GM12872 (cell line): ENCODE results near the gene ZMYND8.

Source experiments
- TF ChIP-seq, protein P1 (sequence below): IDR thresholded peaks from 3 replicates; pipeline ENCODE4 v1.5.1; 2011; ENCODE audit warnings: low read depth, mild to moderate bottlenecking, low read length, moderate library complexity; ENCODE audit not compliant: insufficient read depth

Gene ZMYND8

DNA sequence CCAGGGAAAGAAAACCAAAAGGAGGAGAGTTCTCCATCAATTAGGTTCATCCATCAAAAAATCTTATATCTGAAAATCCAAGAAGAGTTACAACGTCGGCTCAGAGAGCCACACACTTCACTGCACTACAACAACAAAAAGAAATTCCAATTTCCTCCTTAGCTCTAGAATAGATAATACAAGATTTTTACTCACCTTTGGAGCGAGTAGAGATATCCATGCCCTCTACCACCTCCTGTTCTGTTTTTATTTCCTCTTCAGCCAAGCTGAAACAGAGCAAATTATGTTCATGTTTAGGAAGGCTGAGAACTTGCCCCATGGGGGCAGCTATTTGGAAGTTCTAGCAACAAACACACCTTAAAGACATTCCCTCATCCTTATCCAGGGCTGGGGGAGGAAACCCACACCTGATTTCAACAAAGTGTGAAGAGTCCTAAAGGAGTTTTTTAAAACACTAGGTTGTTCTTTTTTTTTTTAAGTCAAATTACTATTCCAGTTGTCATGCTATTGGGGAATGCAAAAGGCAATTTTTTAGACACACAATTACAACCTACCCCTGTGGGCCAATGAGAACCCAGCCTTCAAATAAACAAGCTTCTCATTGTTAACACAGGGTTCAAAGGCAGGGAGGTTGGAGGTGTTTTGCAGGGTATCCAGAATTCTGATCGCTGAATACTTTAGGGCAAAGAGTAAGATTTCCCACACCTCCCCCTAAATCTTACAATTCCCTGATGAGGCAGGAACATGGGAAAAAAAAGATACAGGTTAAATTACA, 8.7 kb downstream of the ZMYND8 start:
- TF ChIP-seq, protein P1, sequence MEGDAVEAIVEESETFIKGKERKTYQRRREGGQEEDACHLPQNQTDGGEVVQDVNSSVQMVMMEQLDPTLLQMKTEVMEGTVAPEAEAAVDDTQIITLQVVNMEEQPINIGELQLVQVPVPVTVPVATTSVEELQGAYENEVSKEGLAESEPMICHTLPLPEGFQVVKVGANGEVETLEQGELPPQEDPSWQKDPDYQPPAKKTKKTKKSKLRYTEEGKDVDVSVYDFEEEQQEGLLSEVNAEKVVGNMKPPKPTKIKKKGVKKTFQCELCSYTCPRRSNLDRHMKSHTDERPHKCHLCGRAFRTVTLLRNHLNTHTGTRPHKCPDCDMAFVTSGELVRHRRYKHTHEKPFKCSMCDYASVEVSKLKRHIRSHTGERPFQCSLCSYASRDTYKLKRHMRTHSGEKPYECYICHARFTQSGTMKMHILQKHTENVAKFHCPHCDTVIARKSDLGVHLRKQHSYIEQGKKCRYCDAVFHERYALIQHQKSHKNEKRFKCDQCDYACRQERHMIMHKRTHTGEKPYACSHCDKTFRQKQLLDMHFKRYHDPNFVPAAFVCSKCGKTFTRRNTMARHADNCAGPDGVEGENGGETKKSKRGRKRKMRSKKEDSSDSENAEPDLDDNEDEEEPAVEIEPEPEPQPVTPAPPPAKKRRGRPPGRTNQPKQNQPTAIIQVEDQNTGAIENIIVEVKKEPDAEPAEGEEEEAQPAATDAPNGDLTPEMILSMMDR, result no peak

DNA sequence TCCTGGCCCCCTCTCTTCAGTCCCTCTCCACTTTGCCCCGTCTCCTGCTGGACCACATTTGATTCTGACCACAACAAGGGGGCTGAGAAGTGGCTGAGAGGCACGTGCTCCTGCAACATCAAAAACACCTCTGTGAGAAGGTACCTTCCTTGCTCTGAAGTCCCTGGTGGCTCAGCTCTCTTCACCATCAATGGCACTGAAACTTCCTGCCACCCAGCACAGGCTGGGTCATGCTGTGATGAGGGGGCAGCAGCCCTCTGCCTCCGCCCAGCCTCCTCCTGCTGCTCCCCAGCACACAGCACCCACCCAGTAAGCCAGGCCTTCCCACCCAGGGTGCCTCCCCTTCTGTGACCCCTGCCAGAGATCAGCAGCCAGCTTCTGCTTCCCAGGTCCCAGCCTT, 10.3 kb downstream of the ZMYND8 start:
- TF ChIP-seq, protein P1, result no peak

DNA sequence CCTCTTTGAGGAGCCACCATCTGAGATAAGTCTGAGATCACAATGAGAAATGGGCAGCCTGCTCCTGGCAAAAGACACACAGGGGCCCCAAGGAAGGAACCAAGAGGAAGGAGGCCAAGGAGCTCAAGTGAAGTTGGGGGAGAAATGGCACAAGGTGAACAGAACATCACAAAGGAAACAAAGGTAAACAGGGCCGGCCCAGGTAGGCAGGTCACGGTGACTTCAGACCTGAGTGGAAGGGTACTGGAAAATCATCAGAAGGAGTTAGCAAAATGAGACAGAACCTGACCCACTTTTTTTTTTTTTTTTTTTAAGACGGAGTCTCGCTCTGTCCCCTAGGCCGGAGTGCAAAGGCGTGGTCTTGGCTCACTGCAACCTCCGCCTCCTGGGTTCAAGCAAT, 11.3 kb downstream of the ZMYND8 start:
- TF ChIP-seq, protein P1, result no peak

DNA sequence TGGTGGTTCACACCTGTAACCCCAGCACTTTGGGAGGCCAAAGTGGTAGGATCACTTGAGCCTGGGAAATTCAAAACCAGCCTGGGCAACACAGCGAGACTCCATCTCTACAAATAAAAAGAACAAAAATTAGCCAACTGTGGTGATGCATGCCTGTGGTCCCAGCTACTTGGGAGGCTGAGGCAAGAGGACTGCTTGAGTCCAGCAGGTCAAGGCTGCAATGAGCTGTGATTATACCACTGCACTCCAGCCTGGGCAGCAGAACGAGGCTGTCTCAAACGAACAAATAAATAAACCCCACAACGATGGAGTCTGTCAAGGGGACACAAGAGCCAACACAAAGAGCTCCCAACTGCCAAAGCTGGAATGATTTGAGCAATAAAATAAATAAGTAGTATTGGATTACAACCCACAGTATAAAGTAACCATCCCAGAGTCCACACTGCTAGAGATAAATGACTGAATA, 13.5 kb downstream of the ZMYND8 start:
- TF ChIP-seq, protein P1, result no peak

DNA sequence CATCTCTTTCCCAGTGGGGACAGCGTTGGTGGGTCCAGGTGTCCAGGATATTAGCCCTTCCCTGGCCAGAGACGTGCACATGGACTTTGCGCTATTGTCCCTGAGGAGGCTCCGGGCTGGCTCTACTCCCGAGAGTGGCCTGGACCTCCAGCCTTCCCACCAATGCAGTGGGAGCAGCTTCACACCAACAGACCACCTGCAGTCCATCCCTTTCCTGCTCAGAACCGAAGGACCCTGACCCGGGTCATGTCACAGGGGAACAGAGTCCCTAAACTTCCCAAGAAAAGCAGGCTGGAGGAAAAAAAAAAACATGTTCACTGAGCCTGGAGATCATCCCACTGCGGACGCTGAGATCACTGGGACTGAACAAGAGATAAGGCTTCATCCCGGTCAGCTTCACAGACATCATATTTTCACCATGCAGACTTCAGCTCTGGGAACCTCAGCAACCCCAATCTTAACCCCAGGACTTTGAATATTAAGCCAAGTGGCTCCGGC, 18.3 kb downstream of the ZMYND8 start:
- TF ChIP-seq, protein P1, result no peak

DNA sequence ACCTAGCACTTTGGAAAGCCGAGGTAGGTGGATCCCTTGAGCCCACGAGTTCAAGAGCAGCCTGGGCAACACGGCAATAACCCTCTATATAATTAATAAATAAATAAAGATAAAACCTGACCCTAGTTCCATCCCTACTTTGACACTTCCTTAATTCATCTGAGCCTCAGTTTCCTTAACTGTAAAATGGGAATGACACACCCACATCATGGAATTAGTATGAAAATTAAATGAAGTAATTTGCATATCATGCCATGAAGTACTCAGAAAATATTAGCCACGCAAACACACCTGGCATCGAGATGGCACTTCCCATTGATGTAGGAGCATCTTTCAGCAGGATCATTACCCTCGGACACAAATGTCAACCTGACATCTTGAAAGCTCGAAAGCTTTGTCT, 19.1 kb downstream of the ZMYND8 start:
- TF ChIP-seq, protein P1, result no peak

DNA sequence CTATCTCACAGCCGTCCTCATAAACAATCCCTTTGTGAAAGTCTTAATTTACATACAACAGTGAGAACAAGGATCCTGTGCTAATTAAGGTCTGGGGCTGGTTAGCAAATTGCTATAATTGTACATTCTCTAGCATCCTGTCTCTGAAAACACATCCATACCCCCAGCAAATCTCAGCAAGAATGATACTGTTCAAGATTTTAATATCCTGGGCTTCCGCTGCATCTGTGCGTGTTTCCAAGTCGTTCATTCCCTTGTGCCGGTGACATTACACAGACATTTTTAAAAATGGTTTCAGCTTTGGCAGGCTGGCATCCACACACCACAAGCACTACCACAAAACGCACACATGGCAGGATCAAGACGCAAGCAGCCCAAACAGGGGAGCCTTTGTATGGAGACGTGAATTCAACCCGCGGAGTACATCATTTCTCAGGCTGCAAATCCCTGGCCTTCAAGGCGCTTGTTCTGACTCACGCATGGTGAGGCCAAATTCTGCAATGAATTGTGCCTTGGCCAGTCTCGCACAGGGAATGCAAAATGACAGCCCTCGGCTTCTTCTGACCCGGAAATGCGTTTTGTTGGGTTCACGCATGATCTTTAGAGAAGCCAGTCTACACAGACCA, 20.3 kb downstream of the ZMYND8 start:
- TF ChIP-seq, protein P1, result no peak
